Liver (tissue), 3 donors: Measurements from ENCODE around the gene SH3PXD2A.

Experiments used
- FOXA1 ChIP-seq: IDR thresholded peaks from 2 replicates; pipeline ENCODE4 v1.6.1; 2016; ENCODE audit warnings: antibody characterized with exemption
- GABPA ChIP-seq, 2 donors: IDR thresholded peaks in 1 of 2; conservative IDR thresholded peaks in 1 of 2; 2 replicates each; pipeline ENCODE4 v1.6.1; 2016; ENCODE audit warnings: antibody characterized with exemption in 2 of 2, mild to moderate bottlenecking in 1 of 2, moderate library complexity in 1 of 2
- TAF1 ChIP-seq: conservative IDR thresholded peaks from 2 replicates; pipeline ENCODE4 v1.6.1; 2016; ENCODE audit warnings: antibody characterized with exemption, mild to moderate bottlenecking
- YY1 ChIP-seq: IDR thresholded peaks from 2 replicates; pipeline ENCODE4 v1.6.1; 2016; ENCODE audit warnings: antibody characterized with exemption, mild to moderate bottlenecking
- TF ChIP-seq, protein P1 (sequence below): fragments of 150-350 bp; IDR thresholded peaks from 2 replicates; pipeline ENCODE4 v1.5.1; 2017; ENCODE audit warnings: improper control_type of control experiment, low read depth, low read length; ENCODE audit not compliant: missing input control
- donor health status: healthy.
- donor health status: healthy.

DNA sequence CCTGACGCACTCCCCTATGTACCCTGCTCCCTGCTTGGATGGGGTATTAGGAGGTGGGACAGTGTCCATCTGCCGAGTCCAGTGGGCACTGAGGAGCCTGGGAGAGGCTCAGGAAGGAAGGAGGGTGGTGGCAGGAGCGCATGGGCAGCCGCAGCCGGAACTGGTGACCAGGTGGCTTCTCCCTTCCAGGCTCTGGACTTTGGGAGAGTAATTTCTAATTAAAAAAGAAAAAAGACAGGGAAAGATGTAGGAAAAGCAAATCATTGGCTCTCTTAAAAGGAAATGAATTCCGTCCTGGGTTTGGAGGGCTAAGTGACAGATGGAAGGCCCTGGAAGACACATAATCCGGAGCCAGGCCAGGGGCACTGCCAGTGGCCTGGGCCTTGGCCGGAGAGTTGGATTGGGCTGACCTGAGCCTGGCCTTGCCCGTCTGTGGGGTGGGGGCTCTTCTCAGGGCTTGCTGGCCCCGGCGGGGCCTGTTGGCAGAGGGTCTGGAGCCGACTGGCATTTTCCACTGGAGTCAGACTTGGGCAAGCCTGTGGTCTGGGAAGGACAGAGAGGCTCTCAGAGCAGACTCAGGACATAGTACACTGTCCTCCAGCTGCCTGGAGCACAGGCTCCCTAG lies 298.9 kb downstream of the SH3PXD2A start:
- TF ChIP-seq FOXA1, result no peak
- TF ChIP-seq, protein P1, sequence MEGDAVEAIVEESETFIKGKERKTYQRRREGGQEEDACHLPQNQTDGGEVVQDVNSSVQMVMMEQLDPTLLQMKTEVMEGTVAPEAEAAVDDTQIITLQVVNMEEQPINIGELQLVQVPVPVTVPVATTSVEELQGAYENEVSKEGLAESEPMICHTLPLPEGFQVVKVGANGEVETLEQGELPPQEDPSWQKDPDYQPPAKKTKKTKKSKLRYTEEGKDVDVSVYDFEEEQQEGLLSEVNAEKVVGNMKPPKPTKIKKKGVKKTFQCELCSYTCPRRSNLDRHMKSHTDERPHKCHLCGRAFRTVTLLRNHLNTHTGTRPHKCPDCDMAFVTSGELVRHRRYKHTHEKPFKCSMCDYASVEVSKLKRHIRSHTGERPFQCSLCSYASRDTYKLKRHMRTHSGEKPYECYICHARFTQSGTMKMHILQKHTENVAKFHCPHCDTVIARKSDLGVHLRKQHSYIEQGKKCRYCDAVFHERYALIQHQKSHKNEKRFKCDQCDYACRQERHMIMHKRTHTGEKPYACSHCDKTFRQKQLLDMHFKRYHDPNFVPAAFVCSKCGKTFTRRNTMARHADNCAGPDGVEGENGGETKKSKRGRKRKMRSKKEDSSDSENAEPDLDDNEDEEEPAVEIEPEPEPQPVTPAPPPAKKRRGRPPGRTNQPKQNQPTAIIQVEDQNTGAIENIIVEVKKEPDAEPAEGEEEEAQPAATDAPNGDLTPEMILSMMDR, result no peak
- no peak for TF ChIP-seq TAF1
- TF ChIP-seq YY1, result no peak
- TF ChIP-seq GABPA (IDR thresholded peaks at IDR 0.05 in 1 of 2, conservative IDR thresholded peaks at IDR 0.05 in 1 of 2), result no peak
